Nephron progenitor cell (in vitro differentiated cells): ENCODE measurements around the gene ZNF362.

Experiments used
- DNase-seq: peaks from one replicate; pipeline ENCODE4 v3.0.0; 2021
- H3K27ac Mint-ChIP-seq: 2 replicates; pipeline ENCODE4 v1.8.0; 2021; ENCODE audit warnings: mild to moderate bottlenecking, moderate library complexity, mixed read lengths
- H3K27me3 Mint-ChIP-seq: 2 replicates; pipeline ENCODE4 v1.8.0; 2021; ENCODE audit warnings: mild to moderate bottlenecking, low read depth, mixed read lengths; ENCODE audit not compliant: poor library complexity
- H3K36me3 Mint-ChIP-seq: 2 replicates; pipeline ENCODE4 v1.8.0; 2021; ENCODE audit warnings: low read depth, mixed read lengths
- H3K4me1 Mint-ChIP-seq: 2 replicates; pipeline ENCODE4 v1.8.0; 2021; ENCODE audit warnings: mixed read lengths
- H3K4me3 Mint-ChIP-seq: 2 replicates; pipeline ENCODE4 v1.8.0; 2021; ENCODE audit warnings: mild to moderate bottlenecking, moderate library complexity, mixed read lengths
- H3K9me3 Mint-ChIP-seq: 2 replicates; pipeline ENCODE4 v1.8.0; 2021; ENCODE audit warnings: mild to moderate bottlenecking, moderate library complexity, mixed read lengths
- CTCF ChIP-seq: fragments of 200-600 bp; sonication (generic); IDR thresholded peaks from 2 replicates; pipeline ENCODE4 v1.5.0; 2021; ENCODE audit warnings: antibody characterized with exemption

The ZNF362 gene

DNA sequence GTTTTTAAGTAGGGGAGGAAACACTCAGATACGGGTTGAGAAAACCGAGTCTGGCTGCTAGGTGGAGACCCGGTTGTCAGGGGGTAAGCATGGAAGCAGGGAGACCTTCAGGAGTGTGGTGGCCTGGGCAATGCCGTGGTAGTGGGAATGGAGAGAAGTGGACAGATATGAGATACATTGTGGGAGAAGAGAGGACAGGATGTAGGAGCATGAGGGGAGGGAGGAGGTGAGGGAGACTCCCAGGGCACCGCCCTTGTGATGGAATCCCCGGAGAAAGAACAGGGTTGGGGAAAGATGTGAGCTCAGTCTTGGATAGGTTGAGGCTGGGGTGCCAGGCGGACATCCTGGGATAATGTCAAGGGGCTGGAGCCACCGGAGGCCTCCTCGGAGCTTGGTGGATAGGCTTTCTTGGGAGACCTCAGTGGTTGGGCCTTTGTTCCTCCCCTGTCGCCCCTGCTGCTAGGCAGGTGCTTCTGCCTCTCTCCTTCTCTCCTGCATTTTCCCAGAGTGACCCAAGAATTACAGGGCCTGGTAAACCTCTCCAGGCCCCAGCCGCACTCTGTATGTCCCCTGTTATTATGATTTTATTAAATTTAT lies 21.3 kb downstream of the ZNF362 start:
- Mint-ChIP-seq H3K27ac (no peak overlapping the region), H3K36me3 (peaks cover 56% of the 10 kb centered on the region), H3K4me1 (peaks cover 17% of the 10 kb centered on the region), H3K27me3 (no peaks in the 10 kb centered on the region), H3K9me3 (no peaks in the 10 kb centered on the region), H3K4me3 (no peak overlapping the region)
- TF ChIP-seq CTCF: no peak
- DNase-seq: no peak

DNA sequence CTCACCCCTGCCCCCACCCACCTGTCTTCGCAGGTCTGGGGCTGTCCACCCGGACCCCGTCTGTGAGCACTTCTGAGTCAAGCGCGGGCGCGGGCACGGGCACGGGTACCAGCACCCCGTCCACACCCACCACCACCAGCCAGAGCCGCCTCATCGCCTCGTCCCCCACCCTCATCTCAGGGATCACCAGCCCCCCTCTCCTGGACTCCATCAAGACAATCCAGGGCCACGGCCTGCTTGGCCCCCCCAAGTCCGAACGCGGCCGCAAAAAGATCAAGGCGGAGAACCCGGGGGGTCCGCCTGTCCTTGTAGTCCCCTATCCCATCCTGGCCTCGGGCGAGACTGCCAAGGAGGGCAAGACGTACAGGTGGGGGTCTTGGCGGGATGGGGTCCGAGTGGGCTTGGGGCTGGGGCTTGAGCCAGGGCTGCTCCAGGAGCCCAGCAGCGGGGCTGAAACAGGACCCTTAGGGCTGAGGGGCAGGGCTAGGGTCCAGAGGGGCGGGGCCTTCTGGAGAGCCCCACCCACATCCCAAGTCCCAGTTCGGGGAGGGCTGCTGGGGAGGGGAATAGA lies 23.9 kb downstream of the ZNF362 start:
- H3K9me3 Mint-ChIP-seq: no peaks in the 10 kb centered on the region
- peaks cover 12% of the 10 kb centered on the region for H3K4me1 Mint-ChIP-seq
- DNase-seq: no peak
- peak overlapping the region; percentile 7 for H3K27ac Mint-ChIP-seq
- no peaks in the 10 kb centered on the region for H3K27me3 Mint-ChIP-seq
- H3K36me3 Mint-ChIP-seq: peaks cover 72% of the 10 kb centered on the region
- H3K4me3 Mint-ChIP-seq: no peak overlapping the region
- TF ChIP-seq CTCF: no peak

GRCh38 chr1:33281554-33282303 lies 25.4 kb downstream of the ZNF362 start:
- Mint-ChIP-seq H3K36me3 (peaks cover 78% of the 10 kb centered on the region), H3K4me3 (no peak overlapping the region), H3K27ac (peak overlapping the region; percentile 68)

DNA sequence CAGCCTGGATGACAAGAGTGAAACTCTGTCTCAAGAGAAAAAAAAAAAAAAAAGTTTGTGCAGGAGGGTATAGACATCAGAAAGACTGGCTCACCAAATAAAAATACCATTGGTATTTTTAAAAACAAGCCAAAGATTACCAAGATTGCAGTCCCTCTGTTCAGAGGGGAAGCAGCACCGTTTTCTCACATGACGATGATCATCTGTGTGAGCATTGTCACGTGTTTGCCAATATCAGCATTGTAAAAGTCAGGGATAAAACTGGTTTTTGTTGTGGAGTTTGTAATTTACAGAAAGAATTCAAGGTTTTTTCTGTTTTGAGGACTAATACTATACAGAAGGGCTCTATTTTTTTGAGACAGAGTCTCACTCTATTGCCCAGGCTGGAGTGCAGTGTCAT lies 26.5 kb downstream of the ZNF362 start:
- Mint-ChIP-seq H3K9me3 (no peaks in the 10 kb centered on the region), H3K4me1 (peaks cover 28% of the 10 kb centered on the region), H3K36me3 (peaks cover 78% of the 10 kb centered on the region), H3K4me3 (no peak overlapping the region), H3K27me3 (no peaks in the 10 kb centered on the region), H3K27ac (no peak overlapping the region)
- no peak for TF ChIP-seq CTCF
- no peak for DNase-seq

More at GRCh38 chr1:33281554-33282303, 25.4 kb downstream of the ZNF362 start:
- no peak for DNase-seq
- H3K27me3 Mint-ChIP-seq: no peaks in the 10 kb centered on the region
- H3K9me3 Mint-ChIP-seq: no peaks in the 10 kb centered on the region
- H3K4me1 Mint-ChIP-seq: peaks cover 20% of the 10 kb centered on the region
- no peak for TF ChIP-seq CTCF

DNA sequence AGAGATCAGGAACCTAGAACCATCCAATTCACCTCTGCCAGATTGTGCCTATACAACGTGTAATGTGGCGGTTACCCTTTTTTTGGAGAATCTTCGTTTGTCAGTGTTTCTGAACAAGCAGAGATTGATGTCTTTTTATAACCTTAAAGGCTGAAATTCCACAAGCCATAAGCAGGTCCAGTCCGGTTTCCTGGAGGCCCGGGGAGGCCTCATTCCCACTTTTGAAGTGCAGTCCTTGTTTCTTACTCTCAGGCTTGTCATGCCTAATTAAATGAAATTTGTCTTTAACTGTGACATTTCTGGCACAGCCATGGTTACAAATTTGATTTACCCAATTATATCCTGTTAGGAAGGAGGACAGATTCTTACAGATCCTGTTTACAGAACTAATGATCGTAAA lies 27.8 kb downstream of the ZNF362 start:
- no peak for TF ChIP-seq CTCF
- DNase-seq: no peak
- Mint-ChIP-seq H3K4me1 (peaks cover 28% of the 10 kb centered on the region), H3K27me3 (no peaks in the 10 kb centered on the region), H3K36me3 (peaks cover 85% of the 10 kb centered on the region), H3K4me3 (no peak overlapping the region), H3K27ac (peak overlapping the region; percentile 88), H3K9me3 (peaks cover 4% of the 10 kb centered on the region)
